CD4-positive, alpha-beta T cell treated with Interleukin-2 at 100 ng/mL for 4 hours (primary cell): ENCODE results near the gene APMAP.
"Not testable (repeated sequence)": the region's sequence is repeated elsewhere in the genome, so short reads cannot be mapped to it uniquely, and the experiment has no call there.

ENCODE experiments used
- DNase-seq: peaks from one replicate; pipeline ENCODE4 v3.0.0-alpha.2; 2020; ENCODE audit warnings: low spot score

Gene APMAP

GRCh38 chr20:24930724-24931688 is 61.5 kb downstream of the APMAP start:
- not testable (repeated sequence) for DNase-seq

GRCh38 chr20:24929867-24930723 is 62.5 kb downstream of the APMAP start:
- peak; percentile 50 for DNase-seq

GRCh38 chr20:24929259-24929658 is 63.3 kb downstream of the APMAP start:
- not testable (repeated sequence) for DNase-seq

- DNase-seq: not testable (repeated sequence)
Measured at GRCh38 chr20:24920706-24921105, 71.8 kb downstream of the APMAP start.

- not testable (repeated sequence) for DNase-seq
Measured at GRCh38 chr20:24919665-24920064, 72.9 kb downstream of the APMAP start.

- no peak for DNase-seq
Measured at GRCh38 chr20:24918579-24919566, 73.7 kb downstream of the APMAP start.

- peak; percentile 40 for DNase-seq
Measured at GRCh38 chr20:24917797-24918578, 74.6 kb downstream of the APMAP start.

- no peak for DNase-seq
Measured at GRCh38 chr20:24917056-24917455, 75.5 kb downstream of the APMAP start.

GRCh38 chr20:24916412-24916811 is 76.1 kb downstream of the APMAP start:
- DNase-seq: no peak

- DNase-seq: no peak
Measured at GRCh38 chr20:24915892-24916291, 76.7 kb downstream of the APMAP start.

- no peak for DNase-seq
Measured at GRCh38 chr20:24915440-24915839, 77.1 kb downstream of the APMAP start.

- no peak for DNase-seq
Measured at GRCh38 chr20:24914388-24915241, 77.9 kb downstream of the APMAP start.

- DNase-seq: no peak
Measured at GRCh38 chr20:24913076-24913628, 79.4 kb downstream of the APMAP start.
